NT2/D1 (cell line): ENCODE measurements around the gene NYNRIN.

Source experiments
- SUZ12 ChIP-seq: IDR thresholded peaks from 2 replicates; pipeline ENCODE4 v1.6.1; 2011; ENCODE audit not compliant: insufficient read length, insufficient read depth; ENCODE audit errors: extremely low read depth
- YY1 ChIP-seq: IDR thresholded peaks from 2 replicates; pipeline ENCODE4 v1.6.1; 2011; ENCODE audit not compliant: insufficient read length, insufficient read depth
- ZNF274 ChIP-seq: IDR thresholded peaks from 2 replicates; pipeline ENCODE4 v1.6.1; 2011; ENCODE audit warnings: mild to moderate bottlenecking, low read depth, low read length

GRCh38 chr14:24441485-24441884, 42.7 kb downstream of the NYNRIN start:
- no peak for TF ChIP-seq YY1
- no peak for TF ChIP-seq ZNF274
- TF ChIP-seq SUZ12 = no peak
